Activated effector memory CD4-positive, alpha-beta T cell treated with anti-CD3 and anti-CD28 coated beads, Interleukin-2, amount 50 U/mL, for 16 hours (primary cell): ENCODE results near the gene GPR137.
"Not testable (repeated sequence)": the region's sequence is repeated elsewhere in the genome, so short reads cannot be mapped to it uniquely, and the experiment has no call there.

ENCODE experiments used
- DNase-seq: peaks from one replicate; pipeline ENCODE4 v3.0.0-alpha.2; 2020

The GPR137 gene

DNA sequence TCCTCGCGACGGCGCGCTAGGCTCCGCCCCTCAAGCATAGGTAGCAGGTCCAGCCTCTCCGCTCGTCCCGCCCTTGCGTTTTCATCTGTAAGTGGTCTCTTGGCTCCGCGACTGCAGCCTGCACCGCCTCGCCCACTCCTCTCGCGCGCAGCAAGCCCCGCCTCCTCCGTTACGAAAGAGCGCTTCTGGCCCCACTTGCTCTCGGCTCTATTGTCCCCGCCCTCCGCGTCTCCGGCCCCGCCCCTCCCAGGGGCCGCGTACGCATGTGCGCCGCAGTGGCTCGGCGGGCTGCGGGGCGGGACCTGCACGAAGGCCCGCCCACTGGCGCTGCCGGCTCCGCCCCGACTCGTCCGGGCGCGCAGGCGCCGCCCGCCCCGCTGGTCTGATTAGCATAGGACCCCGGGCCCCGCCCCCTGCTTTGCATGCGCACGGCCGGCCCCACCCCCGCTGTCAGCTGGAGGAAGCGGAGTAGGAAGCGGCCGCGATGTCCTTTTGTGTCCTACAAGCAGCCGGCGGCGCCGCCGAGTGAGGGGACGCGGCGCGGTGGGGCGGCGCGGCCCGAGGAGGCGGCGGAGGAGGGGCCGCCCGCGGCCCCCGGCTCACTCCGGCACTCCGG, 19.5 kb downstream of the GPR137 start, which contains the start of gene ESRRA:
ESRRA (plus strand) TSS at position 450 of the 616 bp plus-strand sequence. CDS start 1,656 bp downstream, outside the sequence.
- peak; percentile 100 for DNase-seq

GRCh38 chr11:64305691-64306562, 20.3 kb downstream of the GPR137 start:
- DNase-seq: peak; percentile 90

GRCh38 chr11:64306563-64306875, 20.9 kb downstream of the GPR137 start:
- DNase-seq: no peak

DNA sequence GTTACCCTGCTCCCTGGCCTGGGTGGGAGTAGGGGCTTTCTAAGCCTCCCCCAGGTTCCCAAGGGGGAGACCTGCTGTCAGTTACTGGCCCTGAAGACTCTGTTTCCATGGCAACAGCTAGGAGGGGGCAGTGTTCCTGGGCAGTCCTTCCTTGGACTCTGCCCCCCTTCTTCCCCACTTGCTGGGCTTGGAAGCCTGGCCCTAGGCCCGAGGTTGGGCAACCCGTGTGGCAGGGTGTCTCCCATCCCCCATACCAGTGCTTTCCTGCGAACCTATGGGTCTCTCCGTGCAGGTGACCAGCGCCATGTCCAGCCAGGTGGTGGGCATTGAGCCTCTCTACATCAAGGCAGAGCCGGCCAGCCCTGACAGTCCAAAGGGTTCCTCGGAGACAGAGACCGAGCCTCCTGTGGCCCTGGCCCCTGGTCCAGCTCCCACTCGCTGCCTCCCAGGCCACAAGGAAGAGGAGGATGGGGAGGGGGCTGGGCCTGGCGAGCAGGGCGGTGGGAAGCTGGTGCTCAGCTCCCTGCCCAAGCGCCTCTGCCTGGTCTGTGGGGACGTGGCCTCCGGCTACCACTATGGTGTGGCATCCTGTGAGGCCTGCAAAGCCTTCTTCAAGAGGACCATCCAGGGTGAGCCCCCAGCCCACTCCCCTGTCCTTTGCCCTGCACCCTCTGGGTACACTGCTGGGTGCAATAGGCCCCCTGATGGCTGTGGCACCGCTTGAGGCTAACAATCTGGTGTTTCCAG, 21.4 kb downstream of the GPR137 start:
- DNase-seq: no peak

DNA sequence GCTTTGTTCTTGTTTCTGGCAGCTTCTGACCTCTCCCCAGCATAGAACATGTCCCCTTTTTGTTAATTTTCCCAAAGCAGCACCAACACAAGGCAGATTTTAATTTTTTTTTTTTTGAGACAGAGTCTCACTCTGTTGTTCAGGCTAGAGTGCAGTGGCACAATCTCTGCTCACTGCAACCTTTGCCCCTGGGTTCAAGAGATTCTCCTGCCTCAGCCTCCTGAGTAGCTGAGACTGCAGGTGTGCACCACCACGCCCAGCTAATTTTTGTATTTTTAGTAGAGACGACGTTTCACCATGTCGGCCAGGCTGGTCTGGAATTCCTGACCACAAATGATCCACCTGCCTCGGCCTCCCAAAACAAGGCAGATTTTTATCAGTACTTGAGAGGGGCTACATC, 22.1 kb downstream of the GPR137 start:
- DNase-seq: not testable (repeated sequence)

DNA sequence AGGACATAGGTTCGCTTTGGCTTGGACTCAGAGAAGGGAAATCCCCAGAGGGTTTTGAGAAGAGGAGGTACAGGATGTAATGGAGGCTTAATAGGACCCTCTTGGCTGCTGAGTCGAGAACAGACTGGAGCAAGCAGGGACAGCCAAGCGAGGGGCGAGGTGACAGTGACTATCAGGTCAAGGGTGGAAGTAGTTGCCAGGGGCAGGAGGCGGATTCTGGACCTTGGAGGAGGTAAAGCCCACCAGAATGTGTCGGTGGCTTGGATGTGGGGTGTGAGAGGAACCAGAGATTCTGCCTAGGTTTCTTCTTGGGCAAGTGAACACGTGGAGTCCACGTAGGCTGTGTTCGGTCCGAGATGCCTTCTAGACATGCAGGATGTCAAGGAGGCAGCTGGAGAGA, 27.3 kb downstream of the GPR137 start:
- no peak for DNase-seq

- no peak for DNase-seq
Measured at GRCh38 chr11:64313491-64314145, 28.0 kb downstream of the GPR137 start.

DNA sequence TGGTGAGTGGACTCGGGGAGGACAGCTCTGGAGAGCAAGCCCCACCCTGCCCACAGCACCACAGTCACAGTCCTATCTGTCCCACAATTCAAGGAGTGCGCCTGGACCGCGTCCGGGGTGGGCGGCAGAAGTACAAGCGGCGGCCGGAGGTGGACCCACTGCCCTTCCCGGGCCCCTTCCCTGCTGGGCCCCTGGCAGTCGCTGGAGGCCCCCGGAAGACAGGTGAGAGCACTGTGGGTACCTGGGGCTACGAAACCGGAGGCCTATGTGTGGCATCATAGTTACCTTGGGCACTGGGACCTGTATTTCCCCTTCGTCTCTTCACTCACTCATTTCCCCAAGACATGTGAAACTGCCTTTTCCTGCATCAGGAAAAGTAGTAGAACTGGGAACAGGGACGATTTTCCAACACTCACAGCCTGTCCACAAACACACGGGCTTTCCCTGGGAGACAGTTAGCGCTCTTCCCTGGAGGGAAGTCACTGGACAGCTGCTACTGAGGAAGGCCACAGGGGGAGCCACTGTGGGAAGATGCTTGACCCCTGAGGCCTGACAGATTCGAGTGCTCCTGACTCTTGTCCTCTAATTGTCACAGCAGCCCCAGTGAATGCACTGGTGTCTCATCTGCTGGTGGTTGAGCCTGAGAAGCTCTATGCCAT, 28.6 kb downstream of the GPR137 start:
- DNase-seq: no peak

DNA sequence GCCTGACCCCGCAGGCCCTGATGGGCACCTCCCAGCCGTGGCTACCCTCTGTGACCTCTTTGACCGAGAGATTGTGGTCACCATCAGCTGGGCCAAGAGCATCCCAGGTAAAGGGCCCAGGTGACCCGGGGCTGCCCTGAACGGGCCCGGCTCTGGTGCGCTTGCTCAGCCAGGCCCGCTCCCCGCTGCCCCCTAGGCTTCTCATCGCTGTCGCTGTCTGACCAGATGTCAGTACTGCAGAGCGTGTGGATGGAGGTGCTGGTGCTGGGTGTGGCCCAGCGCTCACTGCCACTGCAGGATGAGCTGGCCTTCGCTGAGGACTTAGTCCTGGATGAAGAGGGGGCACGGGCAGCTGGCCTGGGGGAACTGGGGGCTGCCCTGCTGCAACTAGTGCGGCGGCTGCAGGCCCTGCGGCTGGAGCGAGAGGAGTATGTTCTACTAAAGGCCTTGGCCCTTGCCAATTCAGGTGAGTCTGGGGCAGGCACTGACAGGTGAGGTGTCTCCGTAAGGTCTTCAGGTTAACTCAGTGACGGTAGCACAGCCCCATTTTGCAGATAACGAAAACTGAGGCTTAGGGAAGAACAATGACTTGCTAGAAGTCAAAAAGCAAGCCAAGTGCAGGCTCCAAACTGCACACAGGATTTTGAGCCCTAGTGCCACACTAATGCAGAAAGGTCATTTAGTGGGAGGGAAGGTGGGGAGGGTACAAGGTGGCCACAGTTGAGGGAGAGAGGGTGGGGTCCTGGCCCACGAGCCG, 29.3 kb downstream of the GPR137 start:
- DNase-seq: no peak

- DNase-seq: not testable (repeated sequence)
Measured at GRCh38 chr11:64315667-64316526, 30.2 kb downstream of the GPR137 start.

GRCh38 chr11:64316672-64317324, 31.1 kb downstream of the GPR137 start:
- DNase-seq: peak; percentile 81

DNA sequence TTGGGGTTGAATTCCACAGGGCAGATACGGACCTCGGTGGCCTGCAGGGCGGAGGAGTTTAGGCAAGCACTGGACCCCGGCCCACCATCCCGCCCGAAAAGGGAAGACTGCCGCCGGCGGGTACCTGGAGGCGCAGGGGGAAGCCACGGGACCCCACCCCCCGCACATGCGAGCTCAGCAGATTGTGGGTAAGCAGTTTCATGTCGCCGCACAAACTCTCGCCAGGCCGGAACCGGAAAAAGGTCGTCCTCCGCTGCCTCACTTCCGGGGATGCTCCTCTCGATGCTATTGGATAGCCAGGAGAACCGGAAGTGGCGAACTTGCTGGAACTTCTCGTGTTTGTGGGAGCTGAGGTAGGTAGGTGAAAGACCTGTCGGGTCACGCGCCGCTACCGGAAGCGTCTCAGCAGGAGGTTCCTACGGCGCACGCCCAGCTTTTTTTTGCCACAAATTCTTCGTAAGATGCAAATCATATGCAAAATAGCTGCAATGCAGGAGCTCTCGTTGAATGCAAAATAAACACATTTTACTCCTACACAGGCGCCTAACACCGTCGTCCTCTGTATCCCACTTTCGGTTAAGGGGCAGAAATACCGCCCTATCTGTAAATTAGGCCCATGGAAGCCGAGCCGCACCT, 31.8 kb downstream of the GPR137 start, which contains the start of gene TRMT112:
TRMT112 (minus strand) TSS at position 235 of the 636 bp plus-strand sequence; CDS start at position 202, 33 bp downstream.
- peak; percentile 98 for DNase-seq

DNA sequence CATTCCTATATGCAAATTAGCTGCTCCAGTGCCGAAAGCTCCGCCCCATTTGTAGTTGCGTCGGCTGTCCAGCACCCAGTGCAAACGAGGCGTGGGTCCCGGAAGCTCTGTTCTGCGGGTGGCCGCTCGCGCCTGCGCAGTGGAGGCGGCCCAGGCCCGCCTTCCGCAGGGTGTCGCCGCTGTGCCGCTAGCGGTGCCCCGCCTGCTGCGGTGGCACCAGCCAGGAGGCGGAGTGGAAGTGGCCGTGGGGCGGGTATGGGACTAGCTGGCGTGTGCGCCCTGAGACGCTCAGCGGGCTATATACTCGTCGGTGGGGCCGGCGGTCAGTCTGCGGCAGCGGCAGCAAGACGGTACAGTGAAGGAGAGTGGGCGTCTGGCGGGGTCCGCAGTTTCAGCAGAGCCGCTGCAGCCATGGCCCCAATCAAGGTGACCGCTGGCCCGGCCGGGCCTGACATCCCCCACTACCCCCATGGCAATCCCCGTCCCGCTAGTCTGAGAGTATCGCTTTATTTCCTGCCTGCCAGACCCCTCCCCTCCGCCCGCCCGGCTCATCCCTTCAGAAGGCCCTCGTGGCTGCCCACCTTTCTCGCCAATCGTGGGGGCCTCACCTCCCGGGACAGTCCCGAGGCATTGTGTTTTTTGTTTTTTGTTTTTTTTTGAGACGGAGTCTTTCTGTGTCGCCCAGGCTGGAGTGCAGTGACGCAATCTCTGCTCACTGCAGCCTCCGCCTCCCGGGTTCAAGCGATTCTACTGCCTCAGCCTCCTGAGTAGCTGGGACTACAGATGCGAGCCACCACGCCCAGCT, 32.5 kb downstream of the GPR137 start, which contains the start of gene PRDX5:
PRDX5 (plus strand) TSS at position 161 of the 805 bp plus-strand sequence; CDS start at position 256, 95 bp downstream.
- peak; percentile 98 for DNase-seq

DNA sequence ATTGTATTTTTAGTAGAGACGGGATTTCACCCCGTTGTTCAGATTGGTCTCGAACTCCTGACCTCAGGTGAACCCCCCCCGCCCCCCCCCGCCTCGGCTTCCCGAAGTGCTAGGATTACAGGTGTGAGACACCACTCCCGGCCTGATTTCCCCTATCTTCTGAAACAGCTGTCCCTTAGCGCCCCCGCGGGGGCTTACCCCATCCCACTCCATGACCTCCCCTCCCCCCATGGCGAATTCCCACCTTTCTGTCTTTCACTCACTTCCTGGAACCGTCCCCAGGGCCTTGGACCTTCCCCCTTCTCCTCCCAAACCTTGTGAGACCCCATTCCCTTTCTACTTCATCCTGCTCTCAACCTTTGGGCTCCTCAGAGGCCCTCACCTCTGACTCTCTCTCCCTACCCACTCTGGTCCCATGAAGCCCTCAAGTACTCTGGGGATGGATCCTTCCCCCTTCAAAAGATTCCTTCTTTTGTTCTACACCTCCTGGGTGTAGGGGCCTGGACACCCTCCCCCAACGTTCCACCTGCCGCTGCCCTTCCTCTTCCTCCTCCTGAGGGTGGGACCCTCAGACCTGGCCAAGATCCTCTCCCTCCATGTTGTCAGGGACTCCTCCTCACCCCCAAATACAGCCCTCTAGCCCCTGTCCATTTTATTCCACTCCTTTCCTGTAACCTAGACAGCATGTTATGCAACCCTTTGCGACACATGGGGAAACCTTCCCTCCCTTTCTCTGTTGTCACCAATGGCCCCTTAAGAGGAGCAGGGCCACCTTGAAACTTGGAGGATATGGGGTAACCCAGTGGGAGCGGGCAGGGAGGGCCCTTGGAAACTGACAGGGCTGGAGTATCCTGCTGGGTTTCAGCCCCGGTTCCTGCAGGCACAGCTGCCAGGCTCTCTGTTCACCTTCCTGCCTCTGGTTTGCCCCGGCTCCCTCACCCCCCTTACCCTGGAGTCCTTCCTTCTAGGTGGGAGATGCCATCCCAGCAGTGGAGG, 33.4 kb downstream of the GPR137 start:
- DNase-seq: no peak

DNA sequence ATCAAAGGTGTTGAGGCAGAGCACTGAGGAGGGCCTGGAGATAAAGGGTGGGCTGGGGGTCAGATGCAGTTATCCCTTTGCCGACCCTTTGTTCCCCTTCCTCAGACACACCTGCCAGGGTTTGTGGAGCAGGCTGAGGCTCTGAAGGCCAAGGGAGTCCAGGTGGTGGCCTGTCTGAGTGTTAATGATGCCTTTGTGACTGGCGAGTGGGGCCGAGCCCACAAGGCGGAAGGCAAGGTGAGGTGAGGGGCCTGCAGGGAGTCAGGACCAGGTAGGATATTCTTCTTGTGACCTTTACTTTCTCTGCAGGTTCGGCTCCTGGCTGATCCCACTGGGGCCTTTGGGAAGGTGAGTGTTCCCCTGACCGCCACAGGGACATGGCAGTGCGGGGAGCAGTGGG, 34.9 kb downstream of the GPR137 start:
- DNase-seq: no peak

GRCh38 chr11:64321026-64321425, 35.4 kb downstream of the GPR137 start:
- no peak for DNase-seq

- DNase-seq: no peak
Measured at GRCh38 chr11:64321533-64321932, 35.9 kb downstream of the GPR137 start.
